Right renal pelvis (tissue), 4 donors: ENCODE results near the gene NOTCH2. TPM values are rescaled to one million over a fixed set of nuclear protein-coding genes. Genes with fewer than 3 reads are reported as not detected.
A peak's percentile ranks its signal among the peaks of the same experiment; 100 is the strongest.

Experiments used
- DNase-seq, 4 donors: peaks; one replicate each; pipeline ENCODE4 v3.0.0-alpha.2; 2013; ENCODE audit warnings: low read depth in 4 of 4, low spot score in 3 of 4, missing footprints in 1 of 4
- polyA plus RNA-seq, 4 donors: library from polyadenylated mRNA; unstranded; fragments of 120-200 nt; gene quantifications; one replicate each; pipeline ENCODE4 v1.2.1, GENCODE V29; 2013; ENCODE audit not compliant: insufficient read length in 4 of 4

The NOTCH2 gene
- polyA plus RNA-seq, 4 donors = 144 to 158 (median 149) TPM

GRCh38 chr1:119883826-119884225 is 185.6 kb downstream of the NOTCH2 start:
- DNase-seq = no peak

GRCh38 chr1:119882132-119883049 is 187.1 kb downstream of the NOTCH2 start:
- no peak for DNase-seq

- DNase-seq = no peak
These were observed 189.7 kb downstream of the NOTCH2 start for GRCh38 chr1:119879510-119880434.

- DNase-seq = no peak
These were observed 191.3 kb downstream of the NOTCH2 start for GRCh38 chr1:119878171-119878570.

- no peak for DNase-seq
These were observed 195.3 kb downstream of the NOTCH2 start for GRCh38 chr1:119874186-119874585.

GRCh38 chr1:119873135-119874015 is 196.1 kb downstream of the NOTCH2 start:
- peak in 1 of 4 donors; percentile 43 for DNase-seq

- no peak for DNase-seq
These were observed 197.6 kb downstream of the NOTCH2 start for GRCh38 chr1:119871881-119872280.

GRCh38 chr1:119870917-119871596 is 198.4 kb downstream of the NOTCH2 start:
- peak; percentile 51 to 76 (median 63) for DNase-seq

- no peak for DNase-seq
These were observed 199.5 kb downstream of the NOTCH2 start for GRCh38 chr1:119869995-119870394.

- DNase-seq = no peak
These were observed 201.3 kb downstream of the NOTCH2 start for GRCh38 chr1:119868176-119868575.

GRCh38 chr1:119866451-119866850 is 203.0 kb downstream of the NOTCH2 start:
- no peak for DNase-seq

- DNase-seq = no peak
These were observed 203.8 kb downstream of the NOTCH2 start for GRCh38 chr1:119865627-119866026.

- DNase-seq = no peak
These were observed 207.2 kb downstream of the NOTCH2 start for GRCh38 chr1:119862276-119862675.

Other genes with a start within 250 kb of the NOTCH2 start
- gene ADAM30, start 173.1 kb downstream of the NOTCH2 start, polyA plus RNA-seq = not detected
- gene SEC22B, start 106.9 kb upstream of the NOTCH2 start, polyA plus RNA-seq = 10 to 100 TPM; 36.3 to 46.5 (median 43.8) TPM